Kidney epithelial cell (primary cell): Measurements from ENCODE around the gene ACTN4. TPM values are rescaled to one million over a fixed set of nuclear protein-coding genes. Genes with fewer than 3 reads are reported as not detected.

ENCODE experiments used
- DNase-seq: peaks from one replicate; pipeline ENCODE4 v3.0.0-alpha.2; 2010; ENCODE audit warnings: low read depth
- H3K27me3 ChIP-seq: 2 replicates; pipeline ENCODE4 v1.6.0; 2011; ENCODE audit warnings: low read length; ENCODE audit not compliant: control insufficient read depth, insufficient read depth
- H3K36me3 ChIP-seq: 2 replicates; pipeline ENCODE4 v1.5.1; 2011; ENCODE audit warnings: low read length; ENCODE audit not compliant: control insufficient read depth, insufficient read depth
- H3K4me3 ChIP-seq: 2 replicates; pipeline ENCODE4 v1.5.1; 2011; ENCODE audit warnings: low read depth, mild to moderate bottlenecking, control low read depth, low read length
- CTCF ChIP-seq: IDR thresholded peaks from 2 replicates; pipeline ENCODE4 v1.5.1; 2011; ENCODE audit warnings: mild to moderate bottlenecking, moderate library complexity, low read length, control low read depth, inconsistent platforms; ENCODE audit not compliant: insufficient read depth, poor library complexity, severe bottlenecking
- total RNA-seq: library from RNA; depleted of rRNA; stranded (reverse); fragments of >200 nt; gene quantifications from 2 replicates; pipeline ENCODE4 v1.2.3, GENCODE V29; 2015

Gene ACTN4
- total RNA-seq, 1 donor from 2014 or later, result 821 TPM

- no peak for TF ChIP-seq CTCF
- Histone ChIP-seq H3K4me3 (peak overlapping the region; percentile 32), H3K36me3 (no peaks in the 10 kb centered on the region), H3K27me3 (peaks cover 2% of the 10 kb centered on the region)
- no peak for DNase-seq
Measured at GRCh38 chr19:38736413-38737280, 89.2 kb downstream of the ACTN4 start.

- no peaks in the 10 kb centered on the region for H3K36me3 ChIP-seq
- no peak overlapping the region for H3K4me3 ChIP-seq
- H3K27me3 ChIP-seq, result peaks cover 2% of the 10 kb centered on the region
- TF ChIP-seq CTCF, result no peak
- no peak for DNase-seq
Measured at GRCh38 chr19:38737281-38737865, 89.9 kb downstream of the ACTN4 start.

- no peak for TF ChIP-seq CTCF
Measured at GRCh38 chr19:38737921-38738737, 90.7 kb downstream of the ACTN4 start.

GRCh38 chr19:38739440-38740256 is 92.2 kb downstream of the ACTN4 start:
- no peak for TF ChIP-seq CTCF
- DNase-seq, result no peak
- Histone ChIP-seq H3K36me3 (no peaks in the 10 kb centered on the region), H3K27me3 (peaks cover 2% of the 10 kb centered on the region), H3K4me3 (no peak overlapping the region)

More at GRCh38 chr19:38737921-38738737, 90.7 kb downstream of the ACTN4 start:
- no peak for DNase-seq
- Histone ChIP-seq H3K27me3 (peaks cover 2% of the 10 kb centered on the region), H3K36me3 (no peaks in the 10 kb centered on the region), H3K4me3 (no peak overlapping the region)

GRCh38 chr19:38740257-38740592 is 92.8 kb downstream of the ACTN4 start:
- Histone ChIP-seq H3K27me3 (peaks cover 2% of the 10 kb centered on the region), H3K4me3 (no peak overlapping the region), H3K36me3 (no peaks in the 10 kb centered on the region)
- TF ChIP-seq CTCF, result no peak
- no peak for DNase-seq
